Spleen (tissue), 7 donors: ENCODE data around the gene BLOC1S2.

Source experiments
- POLR2A ChIP-seq, 3 donors: fragments of 450-650 bp; IDR thresholded peaks; one replicate each; pipeline ENCODE4 v1.5.1; 2017; ENCODE audit warnings: antibody characterized with exemption in 3 of 3, mild to moderate bottlenecking in 1 of 3
- TF ChIP-seq, protein P1 (sequence below), 11 experiments: fragments of 200-600 bp in 7 of 11; fragments of 450-650 bp in 4 of 11; sonication (generic) in 4 of 11; IDR thresholded peaks in 8 of 11; conservative IDR thresholded peaks in 3 of 11; 1 replicate in 7 of 11; 2 replicates in 4 of 11; pipeline versions ENCODE4 v1.4.0 to v1.8.0; 2016 to 2021; ENCODE audit warnings: antibody characterized with exemption in 11 of 11, inconsistent platforms in 4 of 11, mild to moderate bottlenecking in 1 of 11
- donor health status: DM: no; HTN: no; CAD: no; lungs with moderate emphysema.
- donor health status: DM: no; HTN: no; CAD: no.
- donor health status: DM: no; HTN: no; CAD: no.

DNA sequence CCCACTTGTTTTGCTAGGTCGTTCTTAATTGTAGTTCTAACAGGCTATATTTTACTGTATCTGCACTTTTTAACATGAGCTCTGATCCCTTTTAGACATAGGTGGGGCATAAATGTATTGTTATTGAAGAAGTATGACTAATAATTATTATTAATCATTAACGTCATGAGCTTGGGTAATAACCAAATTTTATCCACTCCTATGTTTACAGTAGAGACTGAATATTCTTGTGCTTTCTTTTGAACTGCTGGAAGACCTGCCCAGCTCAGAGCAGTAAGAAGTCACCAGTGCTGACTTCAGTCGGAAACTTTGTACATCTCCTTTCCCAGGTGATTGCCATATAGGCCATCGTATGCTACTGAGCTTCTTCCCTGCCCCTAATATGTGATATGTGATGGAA lies 24.8 kb upstream of the BLOC1S2 start:
- TF ChIP-seq, protein P1, sequence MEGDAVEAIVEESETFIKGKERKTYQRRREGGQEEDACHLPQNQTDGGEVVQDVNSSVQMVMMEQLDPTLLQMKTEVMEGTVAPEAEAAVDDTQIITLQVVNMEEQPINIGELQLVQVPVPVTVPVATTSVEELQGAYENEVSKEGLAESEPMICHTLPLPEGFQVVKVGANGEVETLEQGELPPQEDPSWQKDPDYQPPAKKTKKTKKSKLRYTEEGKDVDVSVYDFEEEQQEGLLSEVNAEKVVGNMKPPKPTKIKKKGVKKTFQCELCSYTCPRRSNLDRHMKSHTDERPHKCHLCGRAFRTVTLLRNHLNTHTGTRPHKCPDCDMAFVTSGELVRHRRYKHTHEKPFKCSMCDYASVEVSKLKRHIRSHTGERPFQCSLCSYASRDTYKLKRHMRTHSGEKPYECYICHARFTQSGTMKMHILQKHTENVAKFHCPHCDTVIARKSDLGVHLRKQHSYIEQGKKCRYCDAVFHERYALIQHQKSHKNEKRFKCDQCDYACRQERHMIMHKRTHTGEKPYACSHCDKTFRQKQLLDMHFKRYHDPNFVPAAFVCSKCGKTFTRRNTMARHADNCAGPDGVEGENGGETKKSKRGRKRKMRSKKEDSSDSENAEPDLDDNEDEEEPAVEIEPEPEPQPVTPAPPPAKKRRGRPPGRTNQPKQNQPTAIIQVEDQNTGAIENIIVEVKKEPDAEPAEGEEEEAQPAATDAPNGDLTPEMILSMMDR (IDR thresholded peaks at IDR 0.05 in 8 of 11, conservative IDR thresholded peaks at IDR 0.05 in 3 of 11): no peak
- TF ChIP-seq POLR2A (IDR thresholded peaks at IDR 0.05): no peak
